Head of caudate nucleus (tissue), 42 donors: Measurements from ENCODE around the gene RAB11FIP3.

Source experiments
- DNase-seq, 42 donors: peaks; one replicate each; pipeline versions ENCODE4 v3.0.0 to v3.0.0-alpha.2; 2020 to 2021; ENCODE audit warnings: mixed read lengths in 7 of 42
- intact Hi-C: fragments of 100-400 bp; cut with DNase I; formaldehyde crosslinking; loops from one replicate; pipeline ENCODE4 v1.15.0; 2022

Gene RAB11FIP3

DNA sequence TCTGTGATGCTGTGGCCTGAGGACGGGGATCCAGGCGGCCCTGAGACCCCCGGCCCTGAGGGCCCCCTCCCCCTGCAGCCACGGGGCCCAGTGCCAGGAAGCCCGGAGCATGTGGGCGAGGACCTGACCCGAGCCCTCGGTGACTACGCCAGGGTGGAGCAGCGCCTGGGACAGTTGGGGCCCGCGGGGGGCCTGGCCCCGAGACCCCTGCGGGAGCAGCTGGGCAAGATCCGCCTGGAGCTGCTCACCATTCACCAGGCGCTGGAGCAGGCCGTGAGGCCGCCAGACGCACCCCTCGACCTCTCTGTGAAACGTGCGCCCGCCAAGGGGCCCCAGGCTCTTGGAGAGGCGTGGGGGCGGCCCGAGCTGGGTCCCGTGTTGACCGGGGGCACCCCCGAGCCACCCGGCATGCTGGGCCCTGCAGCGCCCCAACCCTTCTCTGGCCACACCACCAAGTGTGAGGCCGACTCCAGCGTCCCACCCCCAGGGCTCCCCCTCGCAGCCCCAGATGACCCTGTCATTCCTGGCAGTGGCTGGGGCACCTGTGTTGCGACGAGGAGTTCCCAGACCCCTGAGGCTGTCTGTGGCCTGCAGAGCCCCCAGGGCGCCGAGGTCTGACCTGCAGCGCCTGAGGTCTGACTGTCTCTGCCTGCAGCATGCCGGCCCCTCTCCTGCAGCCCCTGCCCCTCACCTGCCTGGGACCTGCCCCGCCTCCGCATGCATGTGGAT lies 139.4 kb downstream of the RAB11FIP3 start:
- no peak for DNase-seq
- intact Hi-C loops = no loop called here

DNA sequence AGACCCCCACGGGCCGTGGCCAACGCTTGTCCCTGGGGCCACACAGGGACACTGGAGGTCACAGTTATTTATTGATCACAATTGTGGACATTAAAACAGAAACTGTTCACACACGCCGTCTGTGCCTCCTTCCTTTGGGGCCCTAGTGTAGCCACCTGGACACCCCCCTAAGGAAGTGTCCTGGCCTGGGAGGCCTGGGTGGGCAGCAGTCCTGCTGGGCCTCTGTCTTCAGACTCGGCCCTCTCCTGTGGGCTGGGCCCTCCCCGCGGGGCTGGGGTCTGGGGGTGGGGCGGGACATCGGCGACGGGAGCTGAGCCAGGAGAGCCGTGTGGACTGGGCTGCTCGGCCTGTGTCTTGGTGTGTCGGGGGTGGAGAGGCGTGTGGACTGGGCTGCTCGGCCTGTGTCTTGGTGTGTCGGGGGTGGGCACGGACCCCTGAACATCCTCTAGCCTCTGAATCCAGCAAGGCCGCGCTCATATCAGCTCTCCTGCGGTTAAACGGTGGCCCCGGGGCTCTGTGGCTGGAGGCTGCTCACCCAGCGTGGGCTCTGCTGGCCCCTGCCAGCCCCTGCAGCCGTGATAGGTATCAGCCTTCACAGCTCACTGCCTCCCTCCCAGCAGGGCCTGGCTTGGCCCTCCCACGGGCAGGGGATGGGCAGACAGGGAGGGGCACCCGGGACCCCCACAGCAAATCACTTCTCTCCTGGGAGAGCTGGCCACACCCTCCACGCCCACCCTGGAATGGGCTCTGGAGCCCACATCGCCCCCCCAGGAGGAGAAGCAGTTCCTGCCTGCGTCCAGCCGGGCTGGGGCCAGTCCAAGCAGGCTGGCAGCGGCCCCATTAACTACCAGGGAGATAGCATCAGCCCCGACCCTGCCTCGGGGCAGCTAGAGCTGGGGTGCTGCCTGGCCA lies 140.2 kb downstream of the RAB11FIP3 start:
- intact Hi-C loops = no loop called here
- DNase-seq = no peak

DNA sequence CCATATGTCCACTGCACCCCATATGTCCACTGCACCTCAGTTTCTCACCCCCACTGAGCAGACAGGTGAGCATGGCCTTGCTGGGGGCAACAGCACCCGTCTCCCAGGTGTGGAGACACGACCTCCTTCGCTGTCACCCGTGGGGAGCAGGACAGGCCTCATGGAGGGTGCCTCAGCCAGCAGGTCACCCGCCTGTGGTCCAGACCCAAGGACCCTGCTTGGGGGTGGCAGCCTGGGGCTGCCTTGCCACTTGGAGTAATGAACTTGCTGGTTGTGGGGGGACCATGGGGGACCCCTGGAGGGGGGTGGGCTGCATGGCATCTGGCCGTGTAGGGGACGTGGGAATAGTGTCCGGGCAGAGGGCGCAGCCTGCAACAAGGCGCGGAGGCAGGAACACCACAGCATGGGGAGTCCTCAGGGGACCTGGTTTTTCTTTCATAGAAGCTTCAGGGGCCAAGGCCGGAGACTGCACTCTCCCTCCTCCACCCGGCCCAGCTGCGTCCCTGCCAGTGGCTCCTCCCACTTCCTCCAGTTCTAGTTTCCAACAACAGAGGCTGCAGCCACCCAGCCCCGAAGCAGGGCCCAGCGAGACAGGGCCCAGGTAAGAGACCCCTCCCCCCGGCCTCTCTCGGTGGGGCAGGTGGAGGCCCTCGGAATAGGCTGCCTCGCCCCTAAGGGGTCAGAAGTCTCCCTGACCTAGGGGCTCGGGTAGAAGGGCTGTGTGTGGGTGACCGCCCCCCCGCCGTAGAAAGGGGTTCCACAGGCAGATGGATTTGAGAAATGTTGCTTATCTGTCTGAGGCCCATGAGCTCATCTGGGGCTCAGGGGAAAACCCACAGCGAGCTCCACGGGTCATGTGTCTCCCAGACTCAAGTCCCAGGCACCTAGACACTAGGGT lies 141.3 kb downstream of the RAB11FIP3 start, which contains the start of gene NHLRC4:
Gene NHLRC4, plus strand, starts transcription at position 531 of the 898 bp plus-strand sequence. CDS start 1,043 bp downstream, outside the sequence.
- intact Hi-C loops = no loop called here
- peak in 10 of 42 donors; percentile 12 to 48 (median 30) for DNase-seq

GRCh38 chr16:567373-568256 lies 142.2 kb downstream of the RAB11FIP3 start:
- intact Hi-C loops = no loop called here
- no peak for DNase-seq

- intact Hi-C loops = no loop called here
- DNase-seq = no peak
These were observed 143.2 kb downstream of the RAB11FIP3 start for GRCh38 chr16:568401-569258.

- intact Hi-C loops = no loop called here
- DNase-seq = peak in 41 of 42 donors; percentile 25 to 78 (median 65)
These were observed 144.2 kb downstream of the RAB11FIP3 start, which contains the start of gene PIGQ for GRCh38 chr16:569445-570254. Gene PIGQ, plus strand, starts transcription at chr16:569968. Its CDS starts 4,107 bp downstream, at chr16:574075.
